Astrocyte (in vitro differentiated cells and primary cell): Measurements from ENCODE around the gene ZMYND15. TPM values are rescaled to one million over a fixed set of nuclear protein-coding genes. Genes with fewer than 3 reads are reported as not detected.
A peak's percentile ranks its signal among the peaks of the same experiment; 100 is the strongest.

ENCODE experiments used
- DNase-seq: peaks from one replicate; pipeline ENCODE4 v3.0.0-alpha.2; 2010; ENCODE audit warnings: low read depth
- FAIRE-seq: peaks from 2 replicates; lab custom pipeline; 2011; peaks lifted over from hg19 to GRCh38; lab: Jason Lieb, UNC
- H2AFZ ChIP-seq: 2 replicates; pipeline ENCODE4 v1.6.0; 2012; ENCODE audit warnings: low read depth, low read length, inconsistent platforms
- H3K27ac ChIP-seq: 2 replicates; pipeline ENCODE4 v1.5.1; 2011; ENCODE audit warnings: low read depth, low read length, inconsistent platforms
- H3K27me3 ChIP-seq: 2 replicates; pipeline ENCODE4 v1.6.0; 2011; ENCODE audit warnings: low read length, inconsistent platforms; ENCODE audit not compliant: insufficient read depth
- H3K36me3 ChIP-seq: 2 replicates; pipeline ENCODE4 v1.5.1; 2011; ENCODE audit warnings: low read length, inconsistent platforms; ENCODE audit not compliant: insufficient read depth
- H3K4me1 ChIP-seq: 2 replicates; pipeline ENCODE4 v1.5.1; 2011; ENCODE audit warnings: low read length, inconsistent platforms; ENCODE audit not compliant: insufficient read depth
- H3K4me2 ChIP-seq: 2 replicates; pipeline ENCODE4 v1.6.0; 2012; ENCODE audit warnings: low read length, inconsistent platforms
- H3K4me3 ChIP-seq: 2 replicates; pipeline ENCODE4 v1.5.1; 2011; ENCODE audit warnings: low read depth, mild to moderate bottlenecking, low read length, inconsistent platforms; ENCODE audit not compliant: insufficient read depth
- H3K79me2 ChIP-seq: 2 replicates; pipeline ENCODE4 v1.6.0; 2012; ENCODE audit warnings: mild to moderate bottlenecking, low read length, inconsistent platforms; ENCODE audit not compliant: insufficient read depth
- H3K9ac ChIP-seq: 2 replicates; pipeline ENCODE4 v1.6.0; 2012; ENCODE audit warnings: mild to moderate bottlenecking, low read length, inconsistent platforms
- H3K9me3 ChIP-seq: 2 replicates; pipeline ENCODE4 v1.5.1; 2012; ENCODE audit warnings: low read depth, mild to moderate bottlenecking, low read length, inconsistent platforms; ENCODE audit not compliant: insufficient read depth
- H4K20me1 ChIP-seq: 2 replicates; pipeline ENCODE4 v1.6.0; 2012; ENCODE audit warnings: low read length, inconsistent platforms; ENCODE audit not compliant: insufficient read depth
- H3K27ac Mint-ChIP-seq: one replicate; pipeline ENCODE4 v1.8.0; 2021; ENCODE audit warnings: mild to moderate bottlenecking, mixed read lengths; ENCODE audit not compliant: unreplicated experiment
- H3K27me3 Mint-ChIP-seq: one replicate; pipeline ENCODE4 v1.8.0; 2021; ENCODE audit warnings: low read depth, mixed read lengths; ENCODE audit not compliant: unreplicated experiment
- H3K36me3 Mint-ChIP-seq: one replicate; pipeline ENCODE4 v1.8.0; 2021; ENCODE audit warnings: low read depth, mixed read lengths; ENCODE audit not compliant: unreplicated experiment
- H3K4me1 Mint-ChIP-seq: one replicate; pipeline ENCODE4 v1.8.0; 2021; ENCODE audit warnings: low read depth, mixed read lengths; ENCODE audit not compliant: unreplicated experiment
- H3K4me3 Mint-ChIP-seq: one replicate; pipeline ENCODE4 v1.8.0; 2021; ENCODE audit warnings: mild to moderate bottlenecking, moderate library complexity, mixed read lengths; ENCODE audit not compliant: unreplicated experiment
- H3K9me3 Mint-ChIP-seq: one replicate; pipeline ENCODE4 v1.8.0; 2021; ENCODE audit warnings: mild to moderate bottlenecking, mixed read lengths; ENCODE audit not compliant: unreplicated experiment
- CTCF ChIP-seq: IDR thresholded peaks from 2 replicates; pipeline ENCODE4 v1.5.1; 2011; ENCODE audit warnings: low read depth, mild to moderate bottlenecking, inconsistent platforms, low read length, moderate library complexity; ENCODE audit not compliant: insufficient read depth
- EZH2 ChIP-seq: IDR thresholded peaks from 2 replicates; pipeline ENCODE4 v1.6.1; 2012; ENCODE audit warnings: mild to moderate bottlenecking, low read length, inconsistent platforms; ENCODE audit not compliant: insufficient read depth
- total RNA-seq: library from RNA; stranded (reverse); gene quantifications from 2 replicates; pipeline ENCODE4 v1.2.1, GENCODE V29; 2021

Gene ZMYND15
- total RNA-seq, 1 donor from 2014 or later = 0.09 TPM

GRCh38 chr17:4743216-4743615 is 3.6 kb downstream of the ZMYND15 start:
- DNase-seq (no peak), FAIRE-seq (no peak)
- H3K9me3 ChIP-seq = no peaks in the 10 kb centered on the region
- peaks cover 50% of the 10 kb centered on the region for H3K27me3 ChIP-seq
- no peak overlapping the region for H2AFZ ChIP-seq
- no peak for TF ChIP-seq EZH2
- H3K4me2 ChIP-seq = no peak overlapping the region
- H3K4me1 ChIP-seq = peaks cover 11% of the 10 kb centered on the region
- H3K36me3 ChIP-seq = no peaks in the 10 kb centered on the region
- no peak overlapping the region for H3K27ac Mint-ChIP-seq
- no peak overlapping the region for H3K4me3 ChIP-seq
- peaks cover 6% of the 10 kb centered on the region for H3K36me3 Mint-ChIP-seq
- H3K9me3 Mint-ChIP-seq = peaks cover 2% of the 10 kb centered on the region
- H3K9ac ChIP-seq = no peak overlapping the region
- peaks cover 68% of the 10 kb centered on the region for H3K27me3 Mint-ChIP-seq
- no peak overlapping the region for H3K4me3 Mint-ChIP-seq
- H3K4me1 Mint-ChIP-seq = no peaks in the 10 kb centered on the region
- H3K27ac ChIP-seq = no peak overlapping the region
- no peaks in the 10 kb centered on the region for H4K20me1 ChIP-seq
- no peaks in the 10 kb centered on the region for H3K79me2 ChIP-seq

GRCh38 chr17:4743898-4744297 is 4.3 kb downstream of the ZMYND15 start:
- H3K4me3 Mint-ChIP-seq = no peak overlapping the region
- no peak overlapping the region for H3K9ac ChIP-seq
- H3K4me1 Mint-ChIP-seq = no peaks in the 10 kb centered on the region
- TF ChIP-seq CTCF = no peak
- TF ChIP-seq EZH2 = no peak
- H3K27me3 ChIP-seq = peaks cover 48% of the 10 kb centered on the region
- H3K27ac Mint-ChIP-seq = no peak overlapping the region
- no peak overlapping the region for H2AFZ ChIP-seq
- DNase-seq (no peak), FAIRE-seq (no peak)
- no peaks in the 10 kb centered on the region for H3K36me3 ChIP-seq
- H3K4me2 ChIP-seq = no peak overlapping the region
- no peaks in the 10 kb centered on the region for H4K20me1 ChIP-seq
- H3K79me2 ChIP-seq = no peaks in the 10 kb centered on the region
- no peaks in the 10 kb centered on the region for H3K9me3 ChIP-seq
- peaks cover 2% of the 10 kb centered on the region for H3K9me3 Mint-ChIP-seq
- peaks cover 66% of the 10 kb centered on the region for H3K27me3 Mint-ChIP-seq
- no peak overlapping the region for H3K27ac ChIP-seq
- H3K4me1 ChIP-seq = peaks cover 5% of the 10 kb centered on the region
- H3K36me3 Mint-ChIP-seq = peaks cover 4% of the 10 kb centered on the region
- no peak overlapping the region for H3K4me3 ChIP-seq

- Mint-ChIP-seq H3K4me3 (no peak overlapping the region), H3K36me3 (peaks cover 1% of the 10 kb centered on the region), H3K4me1 (no peaks in the 10 kb centered on the region), H3K9me3 (peaks cover 2% of the 10 kb centered on the region), H3K27me3 (peaks cover 69% of the 10 kb centered on the region), H3K27ac (no peak overlapping the region)
- H3K4me2 ChIP-seq = peak overlapping the region; percentile 36
- no peak overlapping the region for H3K27ac ChIP-seq
- H3K27me3 ChIP-seq = peaks cover 44% of the 10 kb centered on the region
- H3K79me2 ChIP-seq = no peaks in the 10 kb centered on the region
- H4K20me1 ChIP-seq = no peaks in the 10 kb centered on the region
- no peak overlapping the region for H3K4me3 ChIP-seq
- peak; percentile 29 for TF ChIP-seq EZH2
- TF ChIP-seq CTCF = no peak
- no peak for FAIRE-seq
- no peaks in the 10 kb centered on the region for H3K4me1 ChIP-seq
- H3K9me3 ChIP-seq = no peaks in the 10 kb centered on the region
- peak overlapping the region; percentile 34 for H2AFZ ChIP-seq
- H3K9ac ChIP-seq = no peak overlapping the region
- no peak for DNase-seq
- H3K36me3 ChIP-seq = no peaks in the 10 kb centered on the region
Observed at GRCh38 chr17:4744999-4745969, 5.7 kb downstream of the ZMYND15 start.
